ACC112 (cell line): Measurements from ENCODE around the gene HPSE.

ENCODE experiments used
- H2AFZ ChIP-seq: fragments of 200-600 bp; sonication (generic); one replicate; pipeline ENCODE4 v1.6.0; 2017; ENCODE audit warnings: antibody characterized with exemption, low read length; ENCODE audit not compliant: unreplicated experiment
- H3K27ac ChIP-seq: fragments of 200-600 bp; sonication (generic); 2 replicates; pipeline ENCODE4 v1.5.1; 2014; ENCODE audit warnings: low read depth, mild to moderate bottlenecking, antibody characterized with exemption, low read length, moderate library complexity
- H3K27me3 ChIP-seq: fragments of 200-600 bp; sonication (generic); 2 replicates; pipeline ENCODE4 v1.6.1; 2014; ENCODE audit warnings: mild to moderate bottlenecking, antibody characterized with exemption, low read length, moderate library complexity, mixed read lengths; ENCODE audit not compliant: insufficient read depth
- H3K36me3 ChIP-seq: fragments of 200-600 bp; sonication (generic); 2 replicates; pipeline ENCODE4 v1.6.1; 2016; ENCODE audit warnings: mild to moderate bottlenecking, antibody characterized with exemption, low read length, moderate library complexity, mixed read lengths; ENCODE audit not compliant: insufficient read depth
- H3K4me1 ChIP-seq: fragments of 200-600 bp; sonication (generic); one replicate; pipeline ENCODE4 v1.6.1; 2016; ENCODE audit warnings: low read length, mixed read lengths; ENCODE audit not compliant: insufficient read depth, unreplicated experiment, control insufficient read depth
- H3K4me3 ChIP-seq: fragments of 200-600 bp; sonication (generic); 2 replicates; pipeline ENCODE4 v1.5.1; 2014; ENCODE audit warnings: mild to moderate bottlenecking, low read depth, low read length
- H3K79me2 ChIP-seq: fragments of 200-600 bp; sonication (generic); one replicate; pipeline ENCODE4 v1.6.0; 2016; ENCODE audit warnings: low read length; ENCODE audit not compliant: control insufficient read depth, unreplicated experiment, insufficient read depth

The HPSE gene

GRCh38 chr4:83266689-83267088 lies 68.0 kb downstream of the HPSE start:
- H3K27ac ChIP-seq: peak overlapping the region; percentile 71
- H3K4me3 ChIP-seq: no peak overlapping the region
- H3K4me1 ChIP-seq: peaks cover 37% of the 10 kb centered on the region
- H3K27me3 ChIP-seq: no peaks in the 10 kb centered on the region
- H3K79me2 ChIP-seq: no peaks in the 10 kb centered on the region
- H3K36me3 ChIP-seq: 0 out of 2 replicates have a peak, but pooled peaks cover 1% of the 10 kb centered on the region
- no peak overlapping the region for H2AFZ ChIP-seq

GRCh38 chr4:83263106-83263505 lies 71.5 kb downstream of the HPSE start:
- Histone ChIP-seq H2AFZ (no peak overlapping the region), H3K4me3 (no peak overlapping the region), H3K4me1 (peaks cover 35% of the 10 kb centered on the region), H3K27me3 (no peaks in the 10 kb centered on the region), H3K27ac (no peak overlapping the region), H3K36me3 (peaks cover 5% of the 10 kb centered on the region; the same call in 1 of the 2 replicates), H3K79me2 (no peaks in the 10 kb centered on the region)

GRCh38 chr4:83262682-83263081 lies 72.0 kb downstream of the HPSE start:
- H3K4me3 ChIP-seq: no peak overlapping the region
- peaks cover 5% of the 10 kb centered on the region; the same call in 1 of the 2 replicates for H3K36me3 ChIP-seq
- no peak overlapping the region for H2AFZ ChIP-seq
- no peaks in the 10 kb centered on the region for H3K27me3 ChIP-seq
- no peaks in the 10 kb centered on the region for H3K79me2 ChIP-seq
- no peak overlapping the region for H3K27ac ChIP-seq
- H3K4me1 ChIP-seq: peaks cover 35% of the 10 kb centered on the region

GRCh38 chr4:83261307-83261706 lies 73.3 kb downstream of the HPSE start:
- peaks cover 35% of the 10 kb centered on the region for H3K4me1 ChIP-seq

GRCh38 chr4:83259586-83259985 lies 75.1 kb downstream of the HPSE start:
- Histone ChIP-seq H3K79me2 (no peaks in the 10 kb centered on the region), H2AFZ (no peak overlapping the region), H3K4me1 (peaks cover 44% of the 10 kb centered on the region), H3K27me3 (no peaks in the 10 kb centered on the region), H3K27ac (no peak overlapping the region), H3K36me3 (peaks cover 5% of the 10 kb centered on the region; the same call in 1 of the 2 replicates), H3K4me3 (no peak overlapping the region)

More at GRCh38 chr4:83261307-83261706, 73.3 kb downstream of the HPSE start:
- Histone ChIP-seq H3K27ac (no peak overlapping the region), H2AFZ (no peak overlapping the region), H3K27me3 (no peaks in the 10 kb centered on the region), H3K36me3 (peaks cover 5% of the 10 kb centered on the region; the same call in 1 of the 2 replicates), H3K4me3 (no peak overlapping the region), H3K79me2 (no peaks in the 10 kb centered on the region)

GRCh38 chr4:83258461-83258860 lies 76.2 kb downstream of the HPSE start:
- H3K27me3 ChIP-seq: no peaks in the 10 kb centered on the region
- 0 out of 2 replicates have a peak overlapping the region, but pooled peaks have one; percentile 6 for H3K27ac ChIP-seq
- peaks cover 5% of the 10 kb centered on the region; the same call in 1 of the 2 replicates for H3K36me3 ChIP-seq
- H3K4me1 ChIP-seq: peaks cover 44% of the 10 kb centered on the region
- H3K4me3 ChIP-seq: no peak overlapping the region
- no peak overlapping the region for H2AFZ ChIP-seq
- H3K79me2 ChIP-seq: no peaks in the 10 kb centered on the region

GRCh38 chr4:83257811-83258210 lies 76.8 kb downstream of the HPSE start:
- H2AFZ ChIP-seq: no peak overlapping the region
- H3K4me3 ChIP-seq: no peak overlapping the region
- H3K4me1 ChIP-seq: peaks cover 44% of the 10 kb centered on the region
- H3K36me3 ChIP-seq: peaks cover 5% of the 10 kb centered on the region; the same call in 1 of the 2 replicates
- no peaks in the 10 kb centered on the region for H3K79me2 ChIP-seq
- H3K27ac ChIP-seq: peak overlapping the region; percentile 92
- H3K27me3 ChIP-seq: no peaks in the 10 kb centered on the region

- Histone ChIP-seq H3K4me3 (no peak overlapping the region), H3K27me3 (no peaks in the 10 kb centered on the region), H3K36me3 (no peaks in the 10 kb centered on the region), H3K27ac (peak overlapping the region; percentile 92), H2AFZ (no peak overlapping the region), H3K79me2 (no peaks in the 10 kb centered on the region), H3K4me1 (peaks cover 44% of the 10 kb centered on the region)
These were observed 79.1 kb downstream of the HPSE start for GRCh38 chr4:83255584-83255983.

- Histone ChIP-seq H3K79me2 (no peaks in the 10 kb centered on the region), H2AFZ (no peak overlapping the region), H3K27ac (no peak overlapping the region)
These were observed 81.8 kb downstream of the HPSE start for GRCh38 chr4:83252782-83253405.

GRCh38 chr4:83251447-83251830 lies 83.2 kb downstream of the HPSE start:
- H3K27me3 ChIP-seq: no peaks in the 10 kb centered on the region
- no peak overlapping the region for H3K27ac ChIP-seq
- H3K4me1 ChIP-seq: peaks cover 15% of the 10 kb centered on the region
- H2AFZ ChIP-seq: no peak overlapping the region
- H3K36me3 ChIP-seq: no peaks in the 10 kb centered on the region
- H3K4me3 ChIP-seq: no peak overlapping the region
- no peaks in the 10 kb centered on the region for H3K79me2 ChIP-seq

More at GRCh38 chr4:83252782-83253405, 81.8 kb downstream of the HPSE start:
- H3K36me3 ChIP-seq: no peaks in the 10 kb centered on the region
- peaks cover 25% of the 10 kb centered on the region for H3K4me1 ChIP-seq
- no peak overlapping the region for H3K4me3 ChIP-seq
- H3K27me3 ChIP-seq: no peaks in the 10 kb centered on the region
